Measurements from ENCODE around the gene GRIA1. TPM values are rescaled to one million over a fixed set of nuclear protein-coding genes. Genes with fewer than 3 reads are reported as not detected.

The GRIA1 gene
- total and polyA plus RNA-seq, 2 of the 13 experiments (the other 11 are each of a cell fraction or from before 2014, with no cell fraction given): not detected

GRCh38 chr5:153598099-153598498 lies 107.6 kb downstream of the GRIA1 start:
- CTCF ChIA-PET (ENCODE audit: low intra/inter-chr PET ratio, low total read pairs): no interaction called here
- H3K9me3 ChIP-seq (ENCODE audit: low read length): no peaks in the 10 kb centered on the region

More at GRCh38 chr5:153598099-153598498, 107.6 kb downstream of the GRIA1 start:
- Histone ChIP-seq H3K27ac (ENCODE audit: extremely low read length, insufficient read depth, low read length) (no peak overlapping the region), H3K79me2 (ENCODE audit: insufficient read depth, low read length) (no peaks in the 10 kb centered on the region), H4K20me1 (ENCODE audit: insufficient read depth, low read length) (no peaks in the 10 kb centered on the region), H3K4me1 (ENCODE audit: insufficient read depth, low read length) (no peaks in the 10 kb centered on the region), H3K4me3 (replicated peaks in 1 of 3; ENCODE audit: insufficient read depth in 1 of 3, low read depth in 2 of 3, low read length in 3 of 3) (no peak overlapping the region), H3K36me3 (replicated peaks in 1 of 2; ENCODE audit: control insufficient read depth in 1 of 2, insufficient read depth in 2 of 2, low read length in 2 of 2) (no peaks in the 10 kb centered on the region), H3K9ac (ENCODE audit: insufficient read depth, low read depth, low read length) (no peak overlapping the region), H3K4me2 (ENCODE audit: low read depth, low read length) (no peak overlapping the region), H2AFZ (ENCODE audit: low read length) (no peak overlapping the region), H3K27me3 (ENCODE audit: control insufficient read depth in 1 of 2, insufficient read depth in 2 of 2, low read length in 2 of 2) (no peaks in the 10 kb centered on the region)
- intact Hi-C loops (cut with micrococcal nuclease; ENCODE audit: unreplicated experiment): no loop called here
- in situ Hi-C loops (cut with HindIII; ENCODE audit: extremely low pct_ligation_motif_present, low pct_unique_long_range_greater_than_20kb): no loop called here
- ATAC-seq: no peak
- BruUV-seq (replicated peaks): no TSS peak
- DNase-seq (ENCODE audit: low spot score): no peak
- TF ChIP-seq, protein P1, sequence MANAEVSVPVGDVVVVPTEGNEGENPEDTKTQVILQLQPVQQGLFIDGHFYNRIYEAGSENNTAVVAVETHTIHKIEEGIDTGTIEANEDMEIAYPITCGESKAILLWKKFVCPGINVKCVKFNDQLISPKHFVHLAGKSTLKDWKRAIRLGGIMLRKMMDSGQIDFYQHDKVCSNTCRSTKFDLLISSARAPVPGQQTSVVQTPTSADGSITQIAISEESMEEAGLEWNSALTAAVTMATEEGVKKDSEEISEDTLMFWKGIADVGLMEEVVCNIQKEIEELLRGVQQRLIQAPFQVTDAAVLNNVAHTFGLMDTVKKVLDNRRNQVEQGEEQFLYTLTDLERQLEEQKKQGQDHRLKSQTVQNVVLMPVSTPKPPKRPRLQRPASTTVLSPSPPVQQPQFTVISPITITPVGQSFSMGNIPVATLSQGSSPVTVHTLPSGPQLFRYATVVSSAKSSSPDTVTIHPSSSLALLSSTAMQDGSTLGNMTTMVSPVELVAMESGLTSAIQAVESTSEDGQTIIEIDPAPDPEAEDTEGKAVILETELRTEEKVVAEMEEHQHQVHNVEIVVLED (CRISPR knock-in tag; IDR thresholded peaks at IDR 0.05; ENCODE audit: borderline replicate concordance): no peak
- no peak for TF ChIP-seq ZFP36L1 (CRISPR knock-in tag; IDR thresholded peaks at IDR 0.05)
- TF ChIP-seq IKZF5 (CRISPR knock-in tag; IDR thresholded peaks at IDR 0.05): no peak
- TF ChIP-seq ZNF781 (CRISPR knock-in tag; IDR thresholded peaks at IDR 0.05; ENCODE audit: borderline replicate concordance, not compliant biosample characterization): no peak
- TF ChIP-seq RBM39 (IDR thresholded peaks at IDR 0.05; ENCODE audit: low read depth, low read length, poor library complexity, severe bottlenecking): no peak
- TF ChIP-seq, protein P2, sequence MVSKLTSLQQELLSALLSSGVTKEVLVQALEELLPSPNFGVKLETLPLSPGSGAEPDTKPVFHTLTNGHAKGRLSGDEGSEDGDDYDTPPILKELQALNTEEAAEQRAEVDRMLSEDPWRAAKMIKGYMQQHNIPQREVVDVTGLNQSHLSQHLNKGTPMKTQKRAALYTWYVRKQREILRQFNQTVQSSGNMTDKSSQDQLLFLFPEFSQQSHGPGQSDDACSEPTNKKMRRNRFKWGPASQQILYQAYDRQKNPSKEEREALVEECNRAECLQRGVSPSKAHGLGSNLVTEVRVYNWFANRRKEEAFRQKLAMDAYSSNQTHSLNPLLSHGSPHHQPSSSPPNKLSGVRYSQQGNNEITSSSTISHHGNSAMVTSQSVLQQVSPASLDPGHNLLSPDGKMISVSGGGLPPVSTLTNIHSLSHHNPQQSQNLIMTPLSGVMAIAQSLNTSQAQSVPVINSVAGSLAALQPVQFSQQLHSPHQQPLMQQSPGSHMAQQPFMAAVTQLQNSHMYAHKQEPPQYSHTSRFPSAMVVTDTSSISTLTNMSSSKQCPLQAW (CRISPR knock-in tag; IDR thresholded peaks at IDR 0.05): no peak
- TF ChIP-seq, protein P3, sequence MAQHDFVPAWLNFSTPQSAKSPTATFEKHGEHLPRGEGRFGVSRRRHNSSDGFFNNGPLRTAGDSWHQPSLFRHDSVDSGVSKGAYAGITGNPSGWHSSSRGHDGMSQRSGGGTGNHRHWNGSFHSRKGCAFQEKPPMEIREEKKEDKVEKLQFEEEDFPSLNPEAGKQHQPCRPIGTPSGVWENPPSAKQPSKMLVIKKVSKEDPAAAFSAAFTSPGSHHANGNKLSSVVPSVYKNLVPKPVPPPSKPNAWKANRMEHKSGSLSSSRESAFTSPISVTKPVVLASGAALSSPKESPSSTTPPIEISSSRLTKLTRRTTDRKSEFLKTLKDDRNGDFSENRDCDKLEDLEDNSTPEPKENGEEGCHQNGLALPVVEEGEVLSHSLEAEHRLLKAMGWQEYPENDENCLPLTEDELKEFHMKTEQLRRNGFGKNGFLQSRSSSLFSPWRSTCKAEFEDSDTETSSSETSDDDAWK (CRISPR knock-in tag; IDR thresholded peaks at IDR 0.05): no peak
- TF ChIP-seq SRSF4 (IDR thresholded peaks at IDR 0.05; ENCODE audit: low read depth, low read length, poor library complexity, severe bottlenecking): no peak
- no peak for TF ChIP-seq ZBTB2 (CRISPR knock-in tag; IDR thresholded peaks at IDR 0.05; ENCODE audit: low read depth)
- FAIRE-seq: no peak
- POLR2A ChIA-PET: no interaction called here
